Thymus (tissue), 11 donors: ENCODE measurements around the gene NFATC2. TPM values are rescaled to one million over a fixed set of nuclear protein-coding genes. Genes with fewer than 3 reads are reported as not detected.

Experiments
- DNase-seq, 9 donors: peaks; one replicate each; pipeline ENCODE4 v3.0.0-alpha.2; 2013; ENCODE audit warnings: low spot score in 9 of 9, low read depth in 6 of 9, missing footprints in 1 of 9
- H3K27ac ChIP-seq, 2 donors: one replicate each; pipeline ENCODE4 v1.5.1; 2013; ENCODE audit warnings: control low read depth in 1 of 2, low read depth in 1 of 2, low read length in 1 of 2, mild to moderate bottlenecking in 1 of 2, moderate library complexity in 1 of 2
- H3K27me3 ChIP-seq, 2 donors: one replicate each; pipeline ENCODE4 v1.5.1; 2013; ENCODE audit warnings: low read length in 1 of 2; ENCODE audit not compliant: control insufficient read depth in 2 of 2, insufficient read depth in 1 of 2
- H3K36me3 ChIP-seq, 2 donors: one replicate each; pipeline ENCODE4 v1.5.1; 2013; ENCODE audit warnings: low read length in 1 of 2, mild to moderate bottlenecking in 1 of 2, moderate library complexity in 1 of 2; ENCODE audit not compliant: control insufficient read depth in 2 of 2, insufficient read depth in 2 of 2
- H3K4me1 ChIP-seq, 2 donors: one replicate each; pipeline ENCODE4 v1.5.1; 2013; ENCODE audit warnings: low read length in 2 of 2; ENCODE audit not compliant: control insufficient read depth in 2 of 2, insufficient read depth in 2 of 2
- H3K4me3 ChIP-seq, 2 donors: one replicate each; pipeline ENCODE4 v1.5.1; 2013; ENCODE audit warnings: low read length in 2 of 2, control low read depth in 1 of 2, mild to moderate bottlenecking in 1 of 2
- H3K9me3 ChIP-seq, 2 donors: one replicate each; pipeline ENCODE4 v1.5.1; 2013; ENCODE audit warnings: low read length in 1 of 2, mild to moderate bottlenecking in 1 of 2; ENCODE audit not compliant: control insufficient read depth in 2 of 2, insufficient read depth in 1 of 2
- WGBS: extraction: QIAGEN DNeasy Blood & Tissue Kit; methylation state at CpG from one replicate; pipeline ENCODE4 v1.1.7; 2013; 5-methylcytosine and 5-hydroxymethylcytosine counted together
- polyA plus RNA-seq: library from polyadenylated mRNA; stranded (reverse); fragments of 200-250 nt; gene quantifications from one replicate; pipeline ENCODE4 v1.2.3, GENCODE V29; 2013
- total RNA-seq: library from RNA; stranded (reverse); fragments of 120-200 nt; gene quantifications from one replicate; pipeline ENCODE4 v1.2.4, GENCODE V29; 2013
- donor health status: healthy.

NFATC2 gene
- total and polyA plus RNA-seq, 2 donors: 2.4 to 4.4 TPM

DNA sequence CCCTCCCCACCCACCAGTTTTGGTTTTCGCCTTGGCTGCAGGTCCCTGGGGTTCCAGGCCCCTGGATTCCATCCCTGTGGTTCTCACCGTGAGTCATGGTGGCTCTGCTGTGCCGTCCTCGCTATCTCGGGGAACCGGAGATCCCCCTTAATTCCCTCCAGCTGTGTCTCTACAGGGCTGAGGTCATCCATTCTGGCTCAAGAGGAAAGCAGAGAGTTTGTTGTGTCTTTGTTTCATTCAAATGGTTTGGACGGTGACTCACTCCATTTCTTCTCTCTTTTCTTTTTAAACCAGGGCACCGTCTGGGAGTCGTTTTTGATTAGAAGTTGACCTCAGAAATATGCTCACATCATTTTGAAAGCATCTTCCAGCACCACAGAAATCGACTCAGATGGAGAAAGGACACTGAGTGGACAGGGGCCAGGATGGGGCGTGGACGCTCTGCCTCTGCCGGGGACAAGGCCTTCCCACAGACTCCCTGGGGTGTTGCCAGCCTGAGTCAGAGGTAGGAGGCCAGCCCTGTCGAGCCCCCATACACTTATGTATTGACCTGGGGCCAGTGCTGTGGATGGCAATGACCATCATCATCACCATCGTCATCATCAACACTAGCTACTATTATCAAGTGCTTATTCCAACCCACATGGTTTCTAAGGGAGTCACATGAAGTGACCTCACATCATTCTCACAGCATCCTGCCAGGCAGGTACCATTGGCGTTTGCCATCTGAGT lies 176.2 kb downstream of the NFATC2 start:
- no peaks in the 10 kb centered on the region for H3K27me3 ChIP-seq
- no peaks in the 10 kb centered on the region for H3K36me3 ChIP-seq
- H3K4me1 ChIP-seq: no peaks in the 10 kb centered on the region
- no peak overlapping the region for H3K27ac ChIP-seq
- WGBS: 92% methylated on average over 16 of the region's 16 CpGs
- DNase-seq: no peak
- no peak overlapping the region for H3K4me3 ChIP-seq
- no peaks in the 10 kb centered on the region for H3K9me3 ChIP-seq

DNA sequence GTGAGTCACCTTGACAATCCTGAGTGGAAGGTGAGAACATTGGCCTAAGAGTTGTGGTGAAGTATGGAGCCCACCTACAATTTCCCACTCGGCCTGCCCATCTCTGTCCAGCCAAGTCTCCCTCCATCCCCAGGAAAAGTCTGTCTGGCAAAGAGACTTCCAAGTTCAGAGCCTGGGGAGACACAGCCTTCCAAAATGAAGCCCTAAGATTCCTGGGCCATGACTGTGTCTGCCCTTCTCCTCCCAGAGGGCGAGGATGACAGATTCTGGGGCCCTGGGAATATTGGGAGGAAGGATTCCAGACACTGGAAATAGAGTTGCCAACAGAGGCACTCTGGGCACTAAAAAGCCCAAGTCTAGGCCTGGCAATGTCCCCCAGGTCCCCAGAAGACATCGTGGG lies 176.8 kb downstream of the NFATC2 start:
- H3K36me3 ChIP-seq: no peaks in the 10 kb centered on the region
- H3K4me3 ChIP-seq: no peak overlapping the region
- no peaks in the 10 kb centered on the region for H3K4me1 ChIP-seq
- no peak overlapping the region for H3K27ac ChIP-seq
- no peaks in the 10 kb centered on the region for H3K9me3 ChIP-seq
- 91% methylated on average over 3 of the region's 3 CpGs for WGBS
- H3K27me3 ChIP-seq: no peaks in the 10 kb centered on the region
- no peak for DNase-seq

DNA sequence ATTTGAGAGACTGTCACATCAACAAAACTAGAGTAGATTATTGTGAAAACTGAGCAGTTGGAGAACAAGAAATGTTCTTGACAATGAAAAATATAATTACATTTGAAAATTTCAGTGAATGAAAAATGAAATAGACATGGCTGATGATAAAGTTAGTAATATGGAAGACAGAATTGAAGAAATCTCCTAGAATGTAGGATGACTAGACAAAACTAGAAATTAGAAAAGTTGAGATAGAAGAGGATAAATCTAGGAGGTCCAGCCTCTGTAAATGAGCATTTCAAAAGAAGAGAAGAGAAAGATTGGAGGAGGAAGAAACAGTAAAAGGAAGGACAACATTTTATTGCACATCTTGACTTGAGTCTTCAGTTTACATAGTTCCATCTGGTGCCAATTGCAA lies 178.7 kb downstream of the NFATC2 start:
- Histone ChIP-seq H3K4me1 (no peaks in the 10 kb centered on the region), H3K4me3 (no peak overlapping the region), H3K9me3 (no peaks in the 10 kb centered on the region), H3K27ac (no peak overlapping the region), H3K27me3 (peaks cover 0 to 4% of the 10 kb centered on the region in 2 donors), H3K36me3 (no peaks in the 10 kb centered on the region)
- DNase-seq: no peak

DNA sequence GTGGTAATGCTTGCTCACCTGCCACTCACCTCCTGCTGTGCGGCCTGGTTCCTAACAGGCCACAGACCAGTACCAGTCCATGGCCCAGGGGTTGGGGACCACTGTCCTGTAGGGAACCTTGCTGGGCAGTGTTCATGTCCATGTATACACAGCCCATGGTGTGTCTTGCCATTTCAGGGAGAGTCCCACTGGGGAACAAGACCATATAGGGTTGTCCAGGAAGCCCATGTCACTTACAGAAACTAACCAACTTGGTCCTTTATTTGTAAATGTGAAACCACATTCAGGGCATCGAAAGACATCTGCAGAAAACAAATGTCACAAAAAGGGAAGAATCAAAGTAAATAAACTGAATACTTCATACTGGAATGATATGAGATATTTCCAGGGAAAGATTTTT lies 179.1 kb downstream of the NFATC2 start:
- 70% methylated on average over 2 of the region's 2 CpGs for WGBS
- Histone ChIP-seq H3K36me3 (no peaks in the 10 kb centered on the region), H3K9me3 (no peaks in the 10 kb centered on the region)

DNA sequence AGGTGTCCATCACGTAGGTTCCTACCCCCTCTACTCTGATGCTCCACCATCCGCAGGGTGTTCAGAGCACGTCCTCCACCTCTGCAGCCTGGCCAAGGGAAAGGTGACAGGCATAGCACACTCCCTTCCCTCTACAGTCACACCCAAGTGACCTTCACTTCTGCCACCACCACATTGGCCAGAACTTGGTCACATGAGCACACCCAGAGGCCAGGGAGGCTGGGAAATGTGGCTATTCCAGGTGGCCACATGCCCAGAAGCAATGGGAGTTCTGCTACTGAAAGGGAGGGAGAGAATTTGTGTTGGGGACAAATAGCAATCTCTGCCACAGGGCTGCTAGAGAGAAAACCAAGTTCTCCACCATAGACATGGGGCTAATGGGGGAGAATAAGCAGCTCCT lies 180.3 kb downstream of the NFATC2 start:
- H3K36me3 ChIP-seq: no peaks in the 10 kb centered on the region
- no peak overlapping the region for H3K4me3 ChIP-seq
- no peaks in the 10 kb centered on the region for H3K9me3 ChIP-seq
- no peak for DNase-seq
- H3K27ac ChIP-seq: no peak overlapping the region
- H3K4me1 ChIP-seq: no peaks in the 10 kb centered on the region
- peaks cover 0 to 4% of the 10 kb centered on the region in 2 donors for H3K27me3 ChIP-seq
- WGBS: 92% methylated on average over 3 of the region's 3 CpGs

More for the DNA sequence above, 179.1 kb downstream of the NFATC2 start:
- Histone ChIP-seq H3K27ac (no peak overlapping the region), H3K27me3 (peaks cover 0 to 4% of the 10 kb centered on the region in 2 donors), H3K4me3 (no peak overlapping the region), H3K4me1 (no peaks in the 10 kb centered on the region)
- DNase-seq: no peak

DNA sequence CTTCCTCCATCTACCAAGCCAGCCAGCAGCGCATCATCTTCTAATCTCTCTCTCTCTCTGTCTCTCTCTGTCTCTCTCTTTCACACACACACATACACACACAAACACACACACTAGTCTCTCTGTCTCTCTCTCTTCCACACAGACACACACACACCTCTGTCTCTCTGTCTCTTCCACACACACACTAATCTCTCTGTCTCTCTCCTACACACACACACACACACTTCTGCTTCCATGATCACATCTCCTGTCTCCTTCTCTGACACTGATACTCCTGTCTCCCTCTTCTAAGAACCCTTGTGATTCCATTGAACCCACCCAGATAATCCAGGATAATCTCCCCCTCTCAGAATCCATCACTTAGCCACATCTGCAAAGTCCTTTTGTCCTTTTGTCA lies 181.3 kb downstream of the NFATC2 start:
- no peaks in the 10 kb centered on the region for H3K36me3 ChIP-seq
- no peak for DNase-seq
- H3K4me1 ChIP-seq: no peaks in the 10 kb centered on the region
- no peak overlapping the region for H3K27ac ChIP-seq
- 94% methylated on average over 1 of the region's 1 CpG for WGBS
- no peak overlapping the region for H3K4me3 ChIP-seq
- no peaks in the 10 kb centered on the region for H3K9me3 ChIP-seq
- peaks cover 0 to 4% of the 10 kb centered on the region in 2 donors for H3K27me3 ChIP-seq

GRCh38 chr20:51360451-51361201 lies 181.9 kb downstream of the NFATC2 start:
- peaks cover 0 to 4% of the 10 kb centered on the region in 2 donors for H3K27me3 ChIP-seq
- DNase-seq: no peak
- WGBS: 90% methylated on average over 13 of the region's 13 CpGs

DNA sequence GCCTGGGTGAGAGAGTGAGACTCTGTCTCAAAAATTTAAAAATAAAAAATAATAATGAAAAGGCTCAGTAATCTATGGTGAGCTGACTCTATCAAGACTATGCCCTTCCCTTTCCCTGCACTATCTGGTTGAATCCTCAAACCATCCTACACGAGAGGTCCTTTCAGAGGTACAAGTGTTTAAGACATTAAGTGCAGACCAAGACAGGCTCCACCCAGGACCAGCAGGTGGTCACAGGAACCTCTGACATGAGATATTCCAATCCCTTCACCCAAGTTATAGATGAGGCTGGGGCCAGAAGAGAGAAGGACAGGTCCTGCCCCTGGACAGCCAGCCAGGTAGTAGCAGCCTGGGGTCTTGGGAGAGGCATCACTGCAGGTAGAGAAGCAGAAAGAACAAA lies 182.6 kb downstream of the NFATC2 start:
- WGBS: 88% methylated on average over 1 of the region's 1 CpG
- H3K4me3 ChIP-seq: no peak overlapping the region
- peaks cover 0 to 4% of the 10 kb centered on the region in 2 donors for H3K27me3 ChIP-seq
- no peak for DNase-seq
- H3K36me3 ChIP-seq: no peaks in the 10 kb centered on the region
- no peak overlapping the region for H3K27ac ChIP-seq
- no peaks in the 10 kb centered on the region for H3K4me1 ChIP-seq
- no peaks in the 10 kb centered on the region for H3K9me3 ChIP-seq

More at GRCh38 chr20:51360451-51361201, 181.9 kb downstream of the NFATC2 start:
- Histone ChIP-seq H3K27ac (no peak overlapping the region), H3K9me3 (no peaks in the 10 kb centered on the region), H3K36me3 (no peaks in the 10 kb centered on the region), H3K4me3 (no peak overlapping the region), H3K4me1 (no peaks in the 10 kb centered on the region)

- Histone ChIP-seq H3K4me3 (no peak overlapping the region), H3K9me3 (no peaks in the 10 kb centered on the region), H3K36me3 (no peaks in the 10 kb centered on the region), H3K27me3 (peaks cover 0 to 4% of the 10 kb centered on the region in 2 donors), H3K4me1 (no peaks in the 10 kb centered on the region), H3K27ac (no peak overlapping the region)
- WGBS: 91% methylated on average over 3 of the region's 3 CpGs
- no peak for DNase-seq
Measured at GRCh38 chr20:51359401-51359800, 183.1 kb downstream of the NFATC2 start.
